NCI-H2171 treated with DMSO at 0.1 percent for 48 hours (cell line): ENCODE measurements around the gene TRIB2.
A peak's percentile ranks its signal among the peaks of the same experiment; 100 is the strongest.

Source experiments
- DNase-seq: peaks from one replicate; lab custom pipeline; 2025; lab: John Stamatoyannopoulos, UW

Gene TRIB2

DNA sequence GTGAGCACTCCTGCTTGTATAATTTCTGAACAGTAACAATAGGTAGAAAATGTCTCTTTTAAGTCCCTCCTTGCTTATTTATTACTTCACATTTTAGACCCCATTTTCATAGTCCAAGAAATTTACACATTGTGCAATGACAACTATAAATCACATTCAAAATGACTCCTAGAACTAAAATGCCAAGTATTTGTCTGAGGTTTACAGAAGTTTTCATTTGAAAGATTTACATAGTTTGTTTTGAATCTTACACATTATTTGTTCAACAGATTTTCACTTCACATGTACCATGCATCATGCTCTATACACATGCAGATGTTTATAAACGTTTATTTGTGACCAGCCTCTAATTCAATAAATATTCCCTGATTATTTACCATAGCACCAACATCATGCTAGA is 15.7 kb upstream of the TRIB2 start:
- DNase-seq = no peak

DNA sequence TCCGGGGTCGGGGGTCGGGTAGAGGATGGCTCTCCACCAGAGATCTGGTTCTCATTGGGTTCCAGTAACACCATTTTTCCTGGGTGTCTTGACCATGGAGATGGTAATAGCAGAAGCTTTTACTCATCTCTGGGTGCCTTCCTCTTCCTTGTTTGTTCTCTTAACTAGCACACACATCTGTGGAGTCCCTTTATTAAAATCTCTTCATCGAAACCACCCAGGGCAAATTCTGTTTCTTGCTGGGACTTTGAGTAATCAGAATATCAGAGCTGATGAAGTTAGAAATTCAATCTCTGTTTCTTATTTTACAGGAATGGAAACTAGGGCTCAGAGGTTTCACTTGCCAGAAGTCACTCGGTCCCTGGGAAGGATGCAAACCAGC is 15.0 kb upstream of the TRIB2 start:
- no peak for DNase-seq

DNA sequence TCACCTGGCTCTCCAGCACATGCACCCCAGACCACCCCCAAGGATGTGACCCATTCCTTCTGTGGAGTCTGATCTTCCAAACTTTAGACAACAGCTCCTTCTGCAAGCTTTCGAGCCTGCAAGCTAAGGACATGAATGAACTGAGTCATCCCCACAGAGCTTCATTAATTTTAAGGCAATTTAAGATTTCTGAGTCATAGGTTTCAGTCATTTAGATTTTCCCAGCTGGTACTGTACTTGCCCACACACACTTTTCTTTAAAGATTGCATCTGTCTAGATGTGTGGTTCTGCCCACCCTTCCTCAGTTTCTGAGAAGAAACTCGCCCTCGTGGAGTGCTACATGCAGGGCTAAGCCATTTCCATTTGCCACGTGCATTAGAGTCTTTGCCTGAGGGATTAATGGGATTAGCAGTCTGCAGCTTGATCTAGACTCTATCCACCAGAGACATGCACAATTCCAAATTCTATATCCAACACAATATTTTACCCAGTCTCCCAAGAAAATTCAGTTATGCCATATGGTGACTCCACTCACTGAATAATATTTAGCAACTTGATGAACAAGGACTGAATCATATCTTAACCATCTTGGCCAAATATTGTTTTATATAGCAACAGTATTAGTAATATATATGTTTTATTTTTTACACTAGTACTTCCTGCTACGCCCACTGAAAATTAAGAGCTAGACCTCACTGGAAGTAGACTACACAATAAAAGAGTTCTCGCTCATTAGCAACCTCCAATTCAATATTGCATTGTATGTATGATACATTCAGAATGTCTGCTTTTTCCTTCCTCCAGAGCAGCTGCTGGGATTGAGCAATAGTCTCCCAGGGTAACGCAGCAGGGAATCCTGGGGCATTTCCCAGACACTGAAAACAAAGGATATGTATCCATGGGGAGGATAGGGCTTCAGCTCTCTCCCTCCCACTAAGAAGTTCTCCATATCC is 14.3 kb upstream of the TRIB2 start:
- peak; percentile 74 for DNase-seq

DNA sequence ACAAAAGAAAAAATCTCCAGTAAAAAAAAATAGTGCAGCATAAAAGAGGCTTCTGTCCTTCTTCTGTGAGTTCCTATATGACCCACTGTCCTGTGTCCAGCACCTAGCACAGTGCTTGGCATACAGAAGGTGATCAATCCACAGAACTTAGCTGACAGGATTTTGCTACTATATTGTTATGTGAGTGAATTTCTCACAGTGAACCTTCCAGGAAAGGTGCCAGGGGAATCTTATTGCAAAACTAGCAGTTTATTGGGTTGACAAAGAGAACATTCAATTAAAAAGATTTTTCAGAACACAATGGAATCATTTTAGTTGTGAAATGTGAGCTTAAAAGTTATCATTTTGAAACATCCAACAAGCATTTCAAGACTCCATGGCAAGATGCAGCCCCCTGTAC is 12.4 kb upstream of the TRIB2 start:
- no peak for DNase-seq

DNA sequence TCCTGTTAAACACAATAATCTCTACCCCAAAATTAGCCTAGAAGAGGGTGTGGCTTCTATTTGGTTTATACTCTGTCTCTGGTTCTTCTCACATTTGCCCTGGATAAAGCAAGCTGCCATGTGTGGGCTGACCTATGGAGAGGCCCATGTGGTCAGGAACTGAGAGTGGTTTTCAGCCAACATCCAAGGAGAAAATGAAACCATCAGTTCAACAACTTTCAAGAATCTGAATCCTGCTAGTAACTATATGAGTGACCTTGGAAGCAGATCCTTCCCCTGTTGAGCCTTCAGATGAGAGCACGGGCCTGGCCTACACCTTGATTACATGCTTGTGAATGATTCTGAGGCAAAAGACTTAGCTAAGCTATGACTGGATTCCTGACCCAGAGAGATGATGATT is 11.5 kb upstream of the TRIB2 start:
- no peak for DNase-seq

DNA sequence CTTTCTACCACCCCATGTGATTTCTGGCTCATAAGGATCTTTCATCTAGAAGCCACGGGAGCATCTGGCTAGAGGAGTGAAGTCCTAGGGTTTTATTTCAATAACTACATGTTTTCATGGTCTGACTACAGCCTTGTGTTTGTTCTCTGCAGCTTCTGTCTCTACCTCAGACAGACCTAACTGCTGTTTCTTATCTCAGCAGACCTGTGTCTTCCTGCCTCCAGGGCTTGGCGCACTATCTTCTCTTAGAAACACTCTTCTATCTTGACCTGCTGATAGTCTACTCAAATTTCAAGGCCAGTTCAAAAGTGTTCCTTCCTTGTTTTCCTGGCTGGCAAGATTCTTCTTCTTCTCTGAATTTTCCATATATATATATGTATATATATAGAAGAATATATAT is 11.0 kb upstream of the TRIB2 start:
- peak; percentile 16 for DNase-seq

DNA sequence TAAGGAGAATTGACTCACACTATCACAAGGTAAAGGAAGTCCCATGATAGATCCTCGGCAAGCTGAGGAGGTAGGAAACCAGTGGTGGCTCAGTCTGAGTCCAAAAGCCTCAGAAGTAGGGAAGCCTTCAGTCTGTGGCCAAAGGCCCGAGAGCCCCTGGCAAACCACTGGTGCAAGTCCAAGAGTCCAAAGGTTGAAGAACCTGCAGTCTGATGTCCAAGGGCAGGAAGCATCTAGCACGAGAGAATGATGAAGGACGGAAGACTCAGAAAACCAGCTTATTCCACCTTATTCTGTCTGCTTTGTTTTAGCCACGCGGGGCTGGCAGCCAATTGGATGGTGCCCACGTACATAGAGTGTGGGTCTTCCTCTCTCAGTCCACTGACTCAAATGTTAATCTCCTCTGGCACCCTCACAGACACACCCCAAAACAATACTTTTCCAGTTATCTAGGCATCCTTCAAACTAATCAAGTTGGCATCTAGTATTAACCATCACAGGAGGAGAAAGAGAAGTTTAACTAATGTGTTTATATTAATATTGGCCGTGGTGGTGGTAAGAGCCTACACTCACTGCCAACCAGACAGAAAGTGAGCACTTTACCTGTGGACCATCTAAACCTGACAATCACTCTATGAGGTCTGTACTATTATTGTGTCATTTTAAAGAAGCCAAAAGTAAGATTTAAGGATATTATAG is 8.1 kb upstream of the TRIB2 start:
- no peak for DNase-seq

DNA sequence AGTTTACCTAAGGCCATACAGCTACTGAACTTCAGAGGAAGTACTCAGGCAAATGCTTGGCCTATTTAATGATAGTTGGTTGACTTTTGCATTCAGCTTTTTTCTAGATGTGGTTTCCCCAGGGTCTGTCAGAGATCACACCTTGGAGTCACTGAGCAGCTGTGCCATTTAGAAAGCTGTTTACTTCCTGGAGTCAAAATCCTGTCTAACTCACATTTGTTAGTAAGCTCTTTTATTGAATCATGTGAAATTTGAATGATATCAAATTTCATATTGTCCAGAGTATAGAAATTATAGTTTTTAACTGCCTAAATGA is 7.6 kb upstream of the TRIB2 start:
- DNase-seq = peak; percentile 45

DNA sequence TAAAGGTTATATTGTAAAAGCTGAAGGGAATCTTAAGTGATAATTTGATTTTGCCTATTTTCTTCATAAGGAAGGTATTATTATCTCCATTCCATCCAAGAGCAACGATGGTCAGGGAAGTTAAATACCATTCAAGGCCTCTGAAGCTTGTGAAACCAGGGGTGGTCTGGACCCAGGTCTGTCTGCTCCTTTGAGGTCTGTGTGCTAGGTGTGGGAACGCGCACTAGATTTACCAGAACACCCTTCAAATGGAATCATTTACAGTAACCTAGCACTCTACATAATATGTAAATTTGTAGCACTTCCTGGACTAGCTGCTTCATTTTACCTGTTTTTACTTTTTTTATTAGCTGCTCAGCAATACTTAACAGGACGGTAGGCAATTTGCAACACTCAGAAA is 6.4 kb upstream of the TRIB2 start:
- no peak for DNase-seq

DNA sequence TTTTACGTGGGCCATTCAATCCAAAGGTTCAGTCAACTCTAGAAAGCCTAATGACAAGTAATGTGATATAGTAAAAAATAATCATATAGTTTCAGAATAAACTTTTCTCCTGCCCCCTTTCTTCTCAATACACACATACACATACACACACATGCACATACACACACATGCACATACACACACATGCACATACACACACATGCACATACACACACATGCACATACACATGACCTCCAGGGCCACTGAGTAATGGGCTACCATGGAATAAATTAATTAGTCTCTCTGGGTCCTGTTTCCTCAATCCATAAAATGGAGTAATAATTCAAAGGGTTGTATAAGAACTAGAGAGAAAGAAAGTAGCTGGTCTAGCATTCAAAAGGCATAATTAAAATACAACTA is 5.4 kb upstream of the TRIB2 start:
- DNase-seq = no peak

DNA sequence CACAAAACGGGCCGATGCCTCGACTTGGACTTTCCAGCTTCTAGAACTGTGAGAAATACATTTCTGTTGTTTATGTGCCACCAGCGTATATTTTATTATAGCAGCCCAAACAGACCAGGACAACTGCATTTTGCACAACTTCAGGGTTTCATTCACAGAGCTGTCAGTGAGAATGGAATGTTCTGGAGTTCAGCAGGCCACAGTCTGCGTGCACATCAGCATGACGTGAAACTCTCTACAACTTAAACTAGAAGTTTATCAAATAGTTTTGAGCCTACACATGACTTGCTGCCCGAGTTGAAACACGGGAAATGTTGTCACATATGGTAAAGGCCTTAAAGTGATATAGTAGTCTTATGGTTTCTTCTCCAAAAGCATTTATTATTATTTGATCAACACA is 3.9 kb upstream of the TRIB2 start:
- no peak for DNase-seq

DNA sequence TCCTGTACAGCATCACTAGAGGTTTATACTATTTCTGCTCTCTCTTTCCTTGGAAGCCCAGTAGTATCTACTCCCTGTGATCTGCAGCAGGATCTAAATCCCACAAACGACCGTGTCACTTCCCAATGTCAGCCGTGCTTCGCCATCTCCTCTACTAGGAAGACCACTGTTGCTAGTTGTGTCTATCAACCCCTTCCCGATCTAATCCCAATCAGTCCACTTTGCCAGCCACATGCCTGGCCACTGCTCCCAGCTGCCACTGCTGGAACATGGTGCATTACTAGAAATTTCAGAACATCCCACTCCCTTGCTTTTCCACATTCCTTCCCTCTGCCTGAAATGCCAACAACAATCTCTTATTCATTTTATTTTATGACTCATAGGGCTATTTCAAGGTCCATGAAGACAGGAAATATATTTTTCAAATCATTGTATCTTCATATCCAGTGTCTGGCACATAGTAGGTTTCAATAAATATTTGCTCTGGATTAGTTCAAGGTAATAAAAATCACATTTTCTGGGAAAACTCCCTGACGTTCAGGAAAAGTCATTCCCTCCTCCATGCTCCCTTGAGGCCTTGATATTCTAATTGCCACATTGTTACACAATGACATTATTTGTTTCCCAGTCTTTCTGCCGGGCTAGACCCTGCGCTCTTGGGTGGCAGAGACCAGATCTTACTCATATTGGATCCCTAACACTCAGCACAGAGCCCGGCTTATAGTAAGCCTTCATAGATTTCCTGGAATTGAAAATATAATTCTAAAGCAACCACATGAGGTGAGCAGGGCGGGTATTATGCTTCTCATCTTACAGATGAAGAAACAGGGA is 2.1 kb upstream of the TRIB2 start:
- DNase-seq = no peak

DNA sequence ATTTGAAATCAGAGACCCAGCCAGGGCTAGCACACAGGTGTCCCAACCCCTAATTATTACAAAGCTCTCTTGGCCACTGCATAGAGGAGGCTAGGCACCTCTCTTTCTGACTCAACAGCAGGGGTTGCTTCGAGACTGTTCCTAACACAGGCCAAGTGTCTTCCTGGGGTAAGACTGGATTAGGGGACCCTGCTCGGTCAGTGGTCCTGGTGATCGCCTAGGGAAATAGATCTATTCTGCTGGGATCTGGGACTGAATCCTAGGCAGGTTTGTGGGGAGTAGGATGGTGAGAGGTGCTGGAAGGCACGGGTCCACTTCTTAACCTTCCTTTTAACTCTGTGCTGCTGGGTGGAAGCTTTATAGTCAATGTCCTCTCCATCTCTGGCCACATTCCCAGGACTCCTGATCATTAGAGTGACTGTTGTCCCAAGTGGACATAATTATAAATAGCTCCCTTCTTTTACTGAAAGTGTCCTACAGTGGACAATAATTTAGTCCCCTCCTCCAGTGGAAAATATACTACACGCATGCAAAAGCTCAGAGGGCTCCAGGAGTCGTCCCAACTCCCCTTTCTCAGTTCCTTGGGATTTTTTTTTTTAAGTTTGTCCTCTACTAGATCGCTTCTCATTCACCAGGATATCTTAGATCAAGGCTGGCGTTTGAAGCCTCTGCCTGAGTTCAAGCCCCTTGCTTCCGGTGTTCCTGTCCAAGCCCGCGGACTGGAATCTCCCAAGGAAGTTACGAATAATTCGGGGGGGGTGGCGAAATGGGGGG is 1.3 kb upstream of the TRIB2 start:
- DNase-seq = no peak

DNA sequence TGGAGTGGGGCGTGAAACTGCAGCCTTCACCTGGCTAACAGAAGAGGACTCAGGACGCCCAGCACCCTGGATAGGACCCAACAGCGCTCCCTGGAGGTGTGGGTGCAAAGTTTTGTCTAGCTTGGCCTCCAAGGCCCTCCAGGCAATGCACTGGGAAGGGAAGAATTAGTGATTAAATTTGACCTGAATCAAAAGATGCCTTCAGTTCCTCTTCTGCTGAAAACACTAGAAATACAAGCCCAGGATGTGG is 779 bp upstream of the TRIB2 start:
- peak; percentile 78 for DNase-seq

DNA sequence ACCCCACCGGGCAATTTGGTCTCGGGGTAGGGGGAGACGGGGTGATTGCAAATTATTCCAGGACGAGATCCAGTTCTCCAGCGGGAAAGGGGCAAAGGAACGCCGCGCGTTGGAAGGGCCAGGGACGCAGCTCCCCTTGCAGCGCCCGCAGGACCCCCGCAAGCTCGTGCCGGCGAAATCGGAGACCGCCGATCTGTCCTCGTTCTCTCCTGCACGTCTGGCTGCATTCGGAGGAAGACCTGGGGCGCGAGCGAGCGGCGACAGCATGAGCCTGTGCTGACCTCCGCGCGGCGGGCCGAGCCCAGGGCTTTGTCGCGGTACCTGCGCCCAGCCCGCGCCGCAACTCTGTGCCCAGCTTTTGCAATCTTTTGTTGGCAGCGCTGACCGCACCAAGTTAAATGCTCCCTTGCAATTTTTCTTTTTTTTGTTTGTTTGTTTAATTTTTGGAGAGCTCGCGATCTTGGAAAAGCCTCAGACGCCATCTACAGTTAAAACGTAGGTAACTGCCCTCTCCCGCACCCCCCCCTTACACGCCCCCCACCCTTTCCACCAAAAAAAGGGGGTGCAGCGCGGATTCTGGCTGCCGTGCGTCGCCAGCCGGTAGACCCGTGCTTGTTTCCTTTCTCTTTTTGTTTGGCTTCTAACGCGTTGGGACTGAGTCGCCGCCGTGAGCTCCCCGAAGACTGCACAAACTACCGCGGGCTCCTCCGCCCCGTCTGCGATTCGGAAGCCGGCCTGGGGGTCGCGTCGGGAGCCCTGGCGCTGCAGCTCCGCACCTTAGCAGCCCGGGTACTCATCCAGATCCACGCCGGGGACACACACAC is 667 bp downstream of the TRIB2 start:
- peak; percentile 91 for DNase-seq

DNA sequence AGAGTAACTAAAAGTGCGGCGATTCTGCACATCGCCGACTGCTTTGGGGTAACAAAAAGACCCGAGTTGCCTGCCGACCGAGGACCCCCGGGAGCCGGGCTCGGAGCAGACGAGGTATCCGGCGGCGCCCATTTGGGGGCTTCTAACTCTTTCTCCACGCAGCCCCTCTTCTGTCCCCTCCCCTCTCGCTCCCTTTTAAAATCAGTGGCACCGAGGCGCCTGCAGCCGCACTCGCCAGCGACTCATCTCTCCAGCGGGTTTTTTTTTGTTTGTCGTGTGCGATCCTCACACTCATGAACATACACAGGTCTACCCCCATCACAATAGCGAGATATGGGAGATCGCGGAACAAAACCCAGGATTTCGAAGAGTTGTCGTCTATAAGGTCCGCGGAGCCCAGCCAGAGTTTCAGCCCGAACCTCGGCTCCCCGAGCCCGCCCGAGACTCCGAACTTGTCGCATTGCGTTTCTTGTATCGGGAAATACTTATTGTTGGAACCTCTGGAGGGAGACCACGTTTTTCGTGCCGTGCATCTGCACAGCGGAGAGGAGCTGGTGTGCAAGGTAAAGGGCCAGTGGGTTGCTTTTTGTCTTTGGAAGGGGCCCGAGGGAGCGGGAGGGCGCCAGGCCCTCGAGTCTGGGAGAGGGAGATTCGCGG is 1.4 kb downstream of the TRIB2 start:
- DNase-seq = peak; percentile 77

DNA sequence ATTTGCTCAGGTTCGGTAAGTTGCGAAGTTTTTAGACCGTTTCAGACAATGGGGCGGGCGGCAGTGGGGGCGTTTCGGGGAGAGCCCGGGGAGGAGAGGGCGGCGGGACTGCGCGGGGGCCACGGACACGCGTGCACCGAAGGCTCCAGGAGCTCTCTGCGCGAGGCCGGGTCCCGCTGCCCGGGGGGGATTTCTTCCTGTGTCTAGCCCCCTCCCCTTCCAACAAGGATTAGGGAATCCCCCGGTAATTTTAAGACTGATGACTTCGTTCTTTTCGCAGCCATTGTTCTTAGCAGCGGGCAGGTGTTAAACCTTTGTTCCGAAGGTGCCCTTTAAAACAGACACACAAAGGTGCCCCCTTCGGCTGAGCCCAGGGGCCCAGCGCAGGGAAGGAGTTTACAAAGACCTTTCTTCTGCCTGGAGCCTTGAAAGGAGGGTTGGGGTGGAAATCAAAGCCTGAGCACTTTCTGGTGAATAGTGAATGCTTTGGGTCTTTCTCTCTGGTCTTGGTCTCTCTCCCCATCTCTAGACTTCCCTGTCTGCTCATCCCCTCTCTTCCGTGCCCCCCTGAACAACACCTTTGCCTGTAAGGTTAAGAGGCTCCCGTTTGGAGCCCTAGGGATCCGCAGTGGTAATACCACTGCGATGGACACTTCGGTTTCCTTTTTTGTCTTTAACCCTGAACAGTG is 2.1 kb downstream of the TRIB2 start:
- peak; percentile 64 for DNase-seq

DNA sequence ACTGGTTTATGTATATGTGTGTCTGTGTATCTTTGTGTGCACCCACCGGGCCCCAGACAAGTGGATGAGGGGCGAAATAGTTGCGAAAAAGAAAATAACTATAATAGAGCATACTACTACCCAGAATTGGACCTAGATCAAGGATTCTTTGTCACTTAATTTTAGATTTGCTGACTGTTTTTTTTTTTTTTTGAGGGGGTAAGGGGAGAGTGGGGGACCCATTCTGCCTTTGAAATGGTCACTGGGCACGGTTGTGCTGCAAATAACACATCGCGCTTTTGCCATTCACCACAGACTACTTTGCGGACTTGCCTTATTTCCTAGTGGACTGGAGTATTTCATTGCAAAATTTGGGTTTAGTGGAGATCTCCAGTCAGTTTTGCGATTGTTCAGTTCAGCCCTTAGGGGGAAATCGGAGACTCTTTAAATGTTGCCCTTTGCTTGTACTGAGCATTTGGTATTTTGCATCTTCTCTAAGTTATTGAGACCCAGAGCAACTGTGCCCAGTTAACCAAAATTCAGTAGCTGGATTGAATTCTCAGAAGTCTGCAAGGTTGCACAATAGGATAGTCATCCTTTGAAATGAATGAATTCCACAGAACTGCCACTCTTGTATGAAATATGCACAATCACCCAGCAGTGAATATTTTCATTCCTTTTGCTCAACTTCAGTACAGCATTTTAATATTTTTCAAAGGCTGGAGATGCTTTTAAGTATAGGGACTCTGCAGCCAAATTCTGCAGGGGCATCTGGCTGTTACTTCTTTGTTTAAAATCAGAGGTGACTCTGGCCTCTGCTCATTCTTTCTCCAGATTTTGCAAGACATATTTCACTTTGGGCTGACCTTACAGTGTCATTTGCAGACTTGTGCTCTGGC is 2.9 kb downstream of the TRIB2 start:
- peak; percentile 46 for DNase-seq

DNA sequence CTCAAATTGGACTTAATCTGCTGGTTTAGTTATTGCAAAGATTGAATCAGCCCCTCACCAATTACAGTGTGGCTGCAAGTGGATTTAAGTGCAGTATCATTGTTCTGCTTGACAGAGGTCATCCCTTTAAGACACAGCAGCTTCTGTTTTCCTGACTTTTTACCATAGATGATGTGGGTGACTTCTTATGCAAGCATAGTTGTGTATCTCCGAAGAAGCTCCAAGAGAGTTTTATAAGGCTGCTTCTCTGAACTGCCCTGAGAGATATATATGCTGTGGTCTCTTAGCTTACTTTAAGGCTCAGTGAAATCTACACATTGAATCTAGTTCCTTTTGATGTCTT is 3.5 kb downstream of the TRIB2 start:
- DNase-seq = peak; percentile 33
